GM21390 (cell line): Measurements from ENCODE around the gene MS4A5.

Experiments used
- ATAC-seq: cut with Tn5 transposase; IDR thresholded peaks from one replicate; pipeline ENCODE4 v1.9.1; 2021; ENCODE audit not compliant: unreplicated experiment

The MS4A5 gene

GRCh38 chr11:60477035-60477445, 47.7 kb downstream of the MS4A5 start:
- ATAC-seq = peak; percentile 46

- ATAC-seq = no peak
Measured at GRCh38 chr11:60482361-60482760, 53.0 kb downstream of the MS4A5 start.

- ATAC-seq = peak; percentile 90
Measured at GRCh38 chr11:60485987-60486386, 56.6 kb downstream of the MS4A5 start.

GRCh38 chr11:60492488-60493009, 63.2 kb downstream of the MS4A5 start, which contains the start of gene MS4A12:
TSS of gene MS4A12 (plus strand) at chr11:60492778. CDS start at chr11:60497319, 4,541 bp downstream.
- no peak for ATAC-seq

- ATAC-seq = no peak
Measured at GRCh38 chr11:60493454-60493853, 64.1 kb downstream of the MS4A5 start.
